SK-N-SH treated with all-trans-retinoic acid at 6 μM for 48 hours (cell line): ENCODE measurements around the gene TNKS2.

Experiments used
- ARNTL ChIP-seq: fragments of 450-650 bp; formaldehyde crosslinking; IDR thresholded peaks from 2 replicates; pipeline ENCODE4 v1.5.0; 2020; ENCODE audit warnings: low read depth, mild to moderate bottlenecking, moderate library complexity, borderline replicate concordance
- ESRRG ChIP-seq: fragments of 250-450 bp; sonication (Bioruptor Pico); IDR thresholded peaks from 2 replicates; pipeline ENCODE4 v1.6.1; 2021; ENCODE audit warnings: mild to moderate bottlenecking
- PPARA ChIP-seq: fragments of 250-450 bp; sonication (Bioruptor Pico); IDR thresholded peaks from 2 replicates; pipeline ENCODE4 v1.5.0; 2020; ENCODE audit warnings: mild to moderate bottlenecking, borderline replicate concordance
- RARB ChIP-seq: fragments of 250-450 bp; sonication (Bioruptor Pico); IDR thresholded peaks from 2 replicates; pipeline ENCODE4 v1.8.0; 2021; ENCODE audit warnings: mild to moderate bottlenecking, moderate library complexity
- SNAI2 ChIP-seq: fragments of 250-450 bp; sonication (Bioruptor Pico); IDR thresholded peaks from 2 replicates; pipeline ENCODE4 v1.5.0; 2020; ENCODE audit warnings: mild to moderate bottlenecking, moderate library complexity
- ZFP3 ChIP-seq: fragments of 250-450 bp; sonication (Bioruptor Pico); IDR thresholded peaks from 2 replicates; pipeline ENCODE4 v1.5.0; 2020; ENCODE audit warnings: mild to moderate bottlenecking, moderate library complexity
- ZFP30 ChIP-seq: fragments of 450-650 bp; formaldehyde crosslinking; IDR thresholded peaks from 2 replicates; pipeline ENCODE4 v1.5.0; 2022; ENCODE audit warnings: mild to moderate bottlenecking, moderate library complexity
- ZNF565 ChIP-seq: fragments of 450-650 bp; formaldehyde crosslinking; conservative IDR thresholded peaks from 2 replicates; pipeline ENCODE4 v1.5.0; 2020; ENCODE audit warnings: low read depth, mild to moderate bottlenecking, moderate library complexity
- ZNF70 ChIP-seq: fragments of 450-650 bp; formaldehyde crosslinking; IDR thresholded peaks from 2 replicates; pipeline ENCODE4 v1.5.0; 2020; ENCODE audit warnings: mild to moderate bottlenecking, moderate library complexity
- ZNF8 ChIP-seq: fragments of 450-650 bp; formaldehyde crosslinking; IDR thresholded peaks from 2 replicates; pipeline ENCODE4 v1.5.0; 2020; ENCODE audit warnings: mild to moderate bottlenecking, moderate library complexity
- TF ChIP-seq, protein P1 (sequence below): fragments of 250-450 bp; sonication (Bioruptor Pico); IDR thresholded peaks from 2 replicates; pipeline ENCODE4 v1.5.1; 2020; ENCODE audit warnings: low read depth, mild to moderate bottlenecking, moderate library complexity
- TF ChIP-seq, protein P2 (sequence below): fragments of 250-450 bp; sonication (Bioruptor Pico); IDR thresholded peaks from 2 replicates; pipeline ENCODE4 v1.8.0; 2020; ENCODE audit warnings: mild to moderate bottlenecking, moderate library complexity, borderline replicate concordance
- TF ChIP-seq, protein P3 (sequence below): fragments of 250-450 bp; sonication (Bioruptor Pico); IDR thresholded peaks from 2 replicates; pipeline ENCODE4 v1.5.1; 2021; ENCODE audit warnings: mild to moderate bottlenecking, moderate library complexity
- TF ChIP-seq, protein P4 (sequence below): fragments of 250-450 bp; sonication (Bioruptor Pico); IDR thresholded peaks from 2 replicates; pipeline ENCODE4 v1.5.0; 2020; ENCODE audit warnings: mild to moderate bottlenecking, moderate library complexity

DNA sequence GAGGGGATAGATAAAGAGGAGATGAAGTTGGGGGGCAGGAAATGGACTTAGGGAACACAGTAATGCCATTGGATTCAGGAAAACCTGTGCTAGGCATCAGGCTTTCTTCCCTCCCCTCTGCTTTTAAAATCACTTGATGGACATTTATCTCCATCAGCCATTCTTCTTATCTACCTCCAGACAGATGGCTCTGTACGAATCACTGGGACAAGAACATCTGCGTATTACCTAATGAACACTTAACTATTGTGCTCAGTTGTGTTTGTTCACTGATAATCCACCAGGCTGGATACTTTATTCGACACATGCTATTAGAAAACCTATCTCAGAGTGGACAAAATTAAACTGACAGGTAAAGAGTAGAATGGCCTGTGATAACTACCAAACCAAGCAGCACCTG is 40.0 kb downstream of the TNKS2 start:
- TF ChIP-seq ZNF8, result no peak
- TF ChIP-seq ZFP3 (CRISPR knock-in tag), result no peak
- TF ChIP-seq, protein P1, sequence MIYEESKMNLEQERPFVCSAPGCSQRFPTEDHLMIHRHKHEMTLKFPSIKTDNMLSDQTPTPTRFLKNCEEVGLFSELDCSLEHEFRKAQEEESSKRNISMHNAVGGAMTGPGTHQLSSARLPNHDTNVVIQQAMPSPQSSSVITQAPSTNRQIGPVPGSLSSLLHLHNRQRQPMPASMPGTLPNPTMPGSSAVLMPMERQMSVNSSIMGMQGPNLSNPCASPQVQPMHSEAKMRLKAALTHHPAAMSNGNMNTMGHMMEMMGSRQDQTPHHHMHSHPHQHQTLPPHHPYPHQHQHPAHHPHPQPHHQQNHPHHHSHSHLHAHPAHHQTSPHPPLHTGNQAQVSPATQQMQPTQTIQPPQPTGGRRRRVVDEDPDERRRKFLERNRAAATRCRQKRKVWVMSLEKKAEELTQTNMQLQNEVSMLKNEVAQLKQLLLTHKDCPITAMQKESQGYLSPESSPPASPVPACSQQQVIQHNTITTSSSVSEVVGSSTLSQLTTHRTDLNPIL (CRISPR knock-in tag), result no peak
- TF ChIP-seq ZNF565, result no peak
- no peak for TF ChIP-seq SNAI2 (CRISPR knock-in tag)
- TF ChIP-seq ZFP30, result no peak
- TF ChIP-seq ZNF70, result no peak
- TF ChIP-seq, protein P2, sequence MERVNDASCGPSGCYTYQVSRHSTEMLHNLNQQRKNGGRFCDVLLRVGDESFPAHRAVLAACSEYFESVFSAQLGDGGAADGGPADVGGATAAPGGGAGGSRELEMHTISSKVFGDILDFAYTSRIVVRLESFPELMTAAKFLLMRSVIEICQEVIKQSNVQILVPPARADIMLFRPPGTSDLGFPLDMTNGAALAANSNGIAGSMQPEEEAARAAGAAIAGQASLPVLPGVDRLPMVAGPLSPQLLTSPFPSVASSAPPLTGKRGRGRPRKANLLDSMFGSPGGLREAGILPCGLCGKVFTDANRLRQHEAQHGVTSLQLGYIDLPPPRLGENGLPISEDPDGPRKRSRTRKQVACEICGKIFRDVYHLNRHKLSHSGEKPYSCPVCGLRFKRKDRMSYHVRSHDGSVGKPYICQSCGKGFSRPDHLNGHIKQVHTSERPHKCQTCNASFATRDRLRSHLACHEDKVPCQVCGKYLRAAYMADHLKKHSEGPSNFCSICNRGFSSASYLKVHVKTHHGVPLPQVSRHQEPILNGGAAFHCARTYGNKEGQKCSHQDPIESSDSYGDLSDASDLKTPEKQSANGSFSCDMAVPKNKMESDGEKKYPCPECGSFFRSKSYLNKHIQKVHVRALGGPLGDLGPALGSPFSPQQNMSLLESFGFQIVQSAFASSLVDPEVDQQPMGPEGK (CRISPR knock-in tag), result no peak
- TF ChIP-seq PPARA (CRISPR knock-in tag), result no peak
- TF ChIP-seq, protein P3, sequence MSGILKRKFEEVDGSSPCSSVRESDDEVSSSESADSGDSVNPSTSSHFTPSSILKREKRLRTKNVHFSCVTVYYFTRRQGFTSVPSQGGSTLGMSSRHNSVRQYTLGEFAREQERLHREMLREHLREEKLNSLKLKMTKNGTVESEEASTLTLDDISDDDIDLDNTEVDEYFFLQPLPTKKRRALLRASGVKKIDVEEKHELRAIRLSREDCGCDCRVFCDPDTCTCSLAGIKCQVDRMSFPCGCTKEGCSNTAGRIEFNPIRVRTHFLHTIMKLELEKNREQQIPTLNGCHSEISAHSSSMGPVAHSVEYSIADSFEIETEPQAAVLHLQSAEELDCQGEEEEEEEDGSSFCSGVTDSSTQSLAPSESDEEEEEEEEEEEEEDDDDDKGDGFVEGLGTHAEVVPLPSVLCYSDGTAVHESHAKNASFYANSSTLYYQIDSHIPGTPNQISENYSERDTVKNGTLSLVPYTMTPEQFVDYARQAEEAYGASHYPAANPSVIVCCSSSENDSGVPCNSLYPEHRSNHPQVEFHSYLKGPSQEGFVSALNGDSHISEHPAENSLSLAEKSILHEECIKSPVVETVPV, result no peak
- TF ChIP-seq, protein P4, sequence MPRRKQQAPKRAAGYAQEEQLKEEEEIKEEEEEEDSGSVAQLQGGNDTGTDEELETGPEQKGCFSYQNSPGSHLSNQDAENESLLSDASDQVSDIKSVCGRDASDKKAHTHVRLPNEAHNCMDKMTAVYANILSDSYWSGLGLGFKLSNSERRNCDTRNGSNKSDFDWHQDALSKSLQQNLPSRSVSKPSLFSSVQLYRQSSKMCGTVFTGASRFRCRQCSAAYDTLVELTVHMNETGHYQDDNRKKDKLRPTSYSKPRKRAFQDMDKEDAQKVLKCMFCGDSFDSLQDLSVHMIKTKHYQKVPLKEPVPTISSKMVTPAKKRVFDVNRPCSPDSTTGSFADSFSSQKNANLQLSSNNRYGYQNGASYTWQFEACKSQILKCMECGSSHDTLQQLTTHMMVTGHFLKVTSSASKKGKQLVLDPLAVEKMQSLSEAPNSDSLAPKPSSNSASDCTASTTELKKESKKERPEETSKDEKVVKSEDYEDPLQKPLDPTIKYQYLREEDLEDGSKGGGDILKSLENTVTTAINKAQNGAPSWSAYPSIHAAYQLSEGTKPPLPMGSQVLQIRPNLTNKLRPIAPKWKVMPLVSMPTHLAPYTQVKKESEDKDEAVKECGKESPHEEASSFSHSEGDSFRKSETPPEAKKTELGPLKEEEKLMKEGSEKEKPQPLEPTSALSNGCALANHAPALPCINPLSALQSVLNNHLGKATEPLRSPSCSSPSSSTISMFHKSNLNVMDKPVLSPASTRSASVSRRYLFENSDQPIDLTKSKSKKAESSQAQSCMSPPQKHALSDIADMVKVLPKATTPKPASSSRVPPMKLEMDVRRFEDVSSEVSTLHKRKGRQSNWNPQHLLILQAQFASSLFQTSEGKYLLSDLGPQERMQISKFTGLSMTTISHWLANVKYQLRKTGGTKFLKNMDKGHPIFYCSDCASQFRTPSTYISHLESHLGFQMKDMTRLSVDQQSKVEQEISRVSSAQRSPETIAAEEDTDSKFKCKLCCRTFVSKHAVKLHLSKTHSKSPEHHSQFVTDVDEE (CRISPR knock-in tag), result peak; percentile 53; the same call in 1 of the 2 replicates
- no peak for TF ChIP-seq ARNTL
- TF ChIP-seq RARB (CRISPR knock-in tag), result no peak
- TF ChIP-seq ESRRG, result no peak
